Peyer's patch (tissue), 4 donors: ENCODE data around the gene CEP120. TPM values are rescaled to one million over a fixed set of nuclear protein-coding genes. Genes with fewer than 3 reads are reported as not detected.

Experiments
- DNase-seq, 3 donors: peaks; one replicate each; pipeline ENCODE4 v3.0.0-alpha.2; 2017 to 2019
- H3K27ac ChIP-seq, 4 donors: fragments of 200-600 bp; sonication (generic); one replicate each; pipeline ENCODE4 v1.5.1; 2016 to 2019
- H3K27me3 ChIP-seq, 2 donors: fragments of 200-600 bp; sonication (generic); one replicate each; pipeline ENCODE4 v1.5.1; 2019
- H3K36me3 ChIP-seq, 3 donors: fragments of 200-600 bp; sonication (generic); one replicate each; pipeline ENCODE4 v1.5.1; 2016 to 2019
- H3K4me1 ChIP-seq, 4 donors: fragments of 200-600 bp; sonication (generic); one replicate each; pipeline ENCODE4 v1.5.1; 2016 to 2019
- H3K4me3 ChIP-seq, 4 donors: fragments of 200-600 bp; sonication (generic); 1 replicate in 3 of 4; 2 replicates in 1 of 4; pipeline ENCODE4 v1.5.1; 2016 to 2019; ENCODE audit warnings: mild to moderate bottlenecking in 1 of 4
- H3K9me3 ChIP-seq, 4 donors: fragments of 200-600 bp; sonication (generic); one replicate each; pipeline ENCODE4 v1.5.1; 2016 to 2019; ENCODE audit warnings: mild to moderate bottlenecking in 1 of 4
- CTCF ChIP-seq, 6 experiments: fragments of 450-650 bp in 4 of 6; fragments of 200-600 bp in 2 of 6; sonication (generic) in 1 of 6; IDR thresholded peaks; one replicate each; pipeline ENCODE4 v1.5.1; 2017 to 2019; ENCODE audit warnings: antibody characterized with exemption in 6 of 6, mild to moderate bottlenecking in 3 of 6, moderate library complexity in 1 of 6
- POLR2A ChIP-seq, 2 donors: fragments of 450-650 bp; IDR thresholded peaks; one replicate each; pipeline ENCODE4 v1.5.1; 2017; ENCODE audit warnings: antibody characterized with exemption in 2 of 2, mild to moderate bottlenecking in 2 of 2, moderate library complexity in 2 of 2
- total RNA-seq, 4 donors: library from RNA; depleted of rRNA; stranded (reverse); fragments of >200 nt; gene quantifications; one replicate each; pipeline ENCODE4 v1.1.0, GENCODE V29; 2016

CEP120 gene
- total RNA-seq, 4 donors from 2014 or later, result 10.5 to 47.9 (median 24.2) TPM

GRCh38 chr5:123456242-123456641, 33.0 kb upstream of the CEP120 start:
- no peak overlapping the region for H3K4me3 ChIP-seq
- H3K27ac ChIP-seq, result peak overlapping the region in 2 of 4 donors; percentile 50 to 66
- TF ChIP-seq CTCF (IDR thresholded peaks at IDR 0.05) (peak in 1 of 6 experiments; percentile 12), POLR2A (IDR thresholded peaks at IDR 0.05) (no peak)
- H3K36me3 ChIP-seq, result no peaks in the 10 kb centered on the region
- H3K4me1 ChIP-seq, result peaks cover 0 to 17% (median 0%) of the 10 kb centered on the region in 4 donors
- H3K9me3 ChIP-seq, result no peaks in the 10 kb centered on the region
- no peaks in the 10 kb centered on the region for H3K27me3 ChIP-seq
- DNase-seq, result no peak

DNA sequence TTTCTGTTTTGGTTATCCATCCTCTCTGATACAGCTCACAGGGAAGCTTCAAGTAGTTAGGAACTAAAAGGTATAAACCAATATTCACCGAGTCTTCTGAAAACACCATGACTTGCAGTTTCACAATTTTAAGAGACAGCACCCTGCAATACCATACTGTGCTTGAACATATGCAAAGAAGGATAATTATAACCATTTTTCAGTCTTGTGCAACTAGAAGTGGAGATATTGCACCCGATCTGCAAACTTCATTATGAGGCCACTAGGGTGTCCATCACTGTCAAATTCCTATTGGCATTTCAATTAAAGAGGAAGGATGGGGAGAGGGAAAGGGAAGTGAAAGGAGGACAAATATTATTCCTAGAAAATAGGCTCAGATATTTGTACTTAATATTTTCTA, 32.4 kb upstream of the CEP120 start:
- no peaks in the 10 kb centered on the region for H3K9me3 ChIP-seq
- peak in 3 of 6 experiments; percentile 24 to 41 (median 32) for TF ChIP-seq CTCF (IDR thresholded peaks at IDR 0.05)
- no peak for TF ChIP-seq POLR2A (IDR thresholded peaks at IDR 0.05)
- no peak for DNase-seq
- H3K27ac ChIP-seq, result peak overlapping the region in 2 of 4 donors; percentile 50 to 66
- H3K27me3 ChIP-seq, result no peaks in the 10 kb centered on the region
- H3K36me3 ChIP-seq, result no peaks in the 10 kb centered on the region
- no peak overlapping the region for H3K4me3 ChIP-seq
- H3K4me1 ChIP-seq, result peaks cover 0 to 22% (median 0%) of the 10 kb centered on the region in 4 donors

- Histone ChIP-seq H3K36me3 (no peaks in the 10 kb centered on the region), H3K27me3 (no peaks in the 10 kb centered on the region), H3K4me3 (no peak overlapping the region), H3K9me3 (no peaks in the 10 kb centered on the region), H3K27ac (no peak overlapping the region), H3K4me1 (peaks cover 0 to 27% (median 0%) of the 10 kb centered on the region in 4 donors)
- no peak for DNase-seq
- TF ChIP-seq CTCF (IDR thresholded peaks at IDR 0.05) (no peak), POLR2A (IDR thresholded peaks at IDR 0.05) (no peak)
Observed at GRCh38 chr5:123455095-123455494, 31.9 kb upstream of the CEP120 start.

DNA sequence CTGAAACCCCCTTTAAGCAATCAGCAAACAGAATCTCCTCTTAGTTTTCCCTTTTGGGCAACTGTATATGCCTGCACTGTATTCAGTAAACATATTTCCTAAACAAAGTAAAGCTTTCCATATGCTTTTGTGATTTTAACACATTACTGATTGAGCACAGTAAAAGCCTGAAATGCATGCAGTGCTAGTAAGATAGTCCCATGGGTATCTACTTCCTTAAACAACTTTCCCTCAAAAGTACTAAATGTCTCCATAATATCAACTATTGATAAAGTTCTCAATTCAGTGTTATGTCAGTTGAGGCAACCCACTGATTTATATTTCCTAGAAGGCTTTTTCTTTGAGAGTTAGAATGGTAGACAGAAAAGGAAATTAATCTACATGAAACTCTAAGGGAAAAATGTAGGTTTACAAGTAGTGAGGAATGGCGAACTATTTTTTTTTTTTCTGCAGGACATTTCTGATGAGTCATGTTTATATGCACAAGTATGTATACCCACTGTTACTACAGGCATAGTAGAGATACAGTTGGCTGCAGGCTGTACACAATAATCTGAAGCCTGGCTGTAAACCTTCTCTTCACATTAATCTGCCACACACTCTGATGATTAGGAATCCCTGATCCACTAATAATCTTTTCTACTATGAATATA, 31.2 kb upstream of the CEP120 start:
- DNase-seq, result no peak
- Histone ChIP-seq H3K4me1 (peaks cover 0 to 32% (median 0%) of the 10 kb centered on the region in 4 donors), H3K4me3 (no peak overlapping the region), H3K27me3 (no peaks in the 10 kb centered on the region), H3K36me3 (no peaks in the 10 kb centered on the region), H3K9me3 (no peaks in the 10 kb centered on the region), H3K27ac (no peak overlapping the region)
- TF ChIP-seq POLR2A (IDR thresholded peaks at IDR 0.05), result no peak

DNA sequence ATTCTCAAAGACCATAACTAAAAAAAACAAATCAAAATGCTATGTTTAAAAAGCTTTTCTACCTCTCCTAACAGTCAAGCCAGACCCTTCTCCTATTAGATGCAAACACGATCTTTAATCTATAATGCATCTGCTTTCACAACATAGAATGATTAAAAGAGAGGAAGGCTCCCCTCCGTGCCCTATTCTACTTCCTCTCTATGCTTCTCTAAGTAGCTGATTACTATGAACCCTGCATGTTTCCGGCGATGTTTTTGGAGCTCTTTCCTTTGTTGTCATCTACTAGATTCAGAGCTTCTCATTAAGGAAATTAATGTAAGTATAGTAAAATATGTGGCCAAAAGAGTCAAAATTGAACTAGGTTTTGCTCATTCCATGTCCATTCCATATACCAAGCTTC, 29.2 kb upstream of the CEP120 start:
- H3K4me1 ChIP-seq, result peaks cover 0 to 43% (median 0%) of the 10 kb centered on the region in 4 donors
- TF ChIP-seq CTCF (IDR thresholded peaks at IDR 0.05) (no peak), POLR2A (IDR thresholded peaks at IDR 0.05) (no peak)
- DNase-seq, result no peak
- no peaks in the 10 kb centered on the region for H3K36me3 ChIP-seq
- no peak overlapping the region for H3K27ac ChIP-seq
- no peak overlapping the region for H3K4me3 ChIP-seq
- no peaks in the 10 kb centered on the region for H3K27me3 ChIP-seq
- H3K9me3 ChIP-seq, result no peaks in the 10 kb centered on the region

DNA sequence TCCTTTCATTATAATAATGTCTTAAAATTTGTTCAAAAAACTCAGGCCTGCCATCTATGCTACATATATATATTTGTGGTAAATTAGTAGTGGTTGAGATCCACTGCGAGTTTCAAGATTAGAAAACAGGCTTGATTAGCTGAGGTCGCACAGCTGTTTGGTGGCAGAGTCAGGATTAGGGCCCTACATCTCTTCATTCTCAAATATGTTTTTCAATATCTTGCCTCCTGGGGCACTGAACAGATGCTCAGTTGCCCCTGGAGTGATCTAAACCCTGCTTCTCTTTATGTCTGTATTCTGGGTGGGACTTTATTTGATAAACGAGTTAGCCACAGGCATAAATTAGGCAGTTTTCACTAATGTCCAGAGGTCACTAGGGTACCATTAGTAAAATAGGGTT, 27.8 kb upstream of the CEP120 start:
- Histone ChIP-seq H3K4me1 (peaks cover 0 to 39% (median 0%) of the 10 kb centered on the region in 4 donors), H3K9me3 (no peaks in the 10 kb centered on the region), H3K36me3 (no peaks in the 10 kb centered on the region), H3K4me3 (no peak overlapping the region), H3K27me3 (no peaks in the 10 kb centered on the region), H3K27ac (no peak overlapping the region)
- DNase-seq, result no peak
- TF ChIP-seq POLR2A (IDR thresholded peaks at IDR 0.05) (no peak), CTCF (IDR thresholded peaks at IDR 0.05) (no peak)
